Colon (tissue), 2 donors: Measurements from ENCODE around the gene H2BK1.

Source experiments
- FAIRE-seq: peaks from 2 replicates; lab custom pipeline; 2012; peaks lifted over from hg19 to GRCh38; lab: Jason Lieb, UNC
- donor health status: control.
- donor health status: control.

Gene H2BK1

GRCh38 chr7:151245360-151246101, 35.2 kb upstream of the H2BK1 start:
- no peak for FAIRE-seq

GRCh38 chr7:151244841-151245346, 34.6 kb upstream of the H2BK1 start:
- FAIRE-seq = no peak

GRCh38 chr7:151244196-151244840, 34.0 kb upstream of the H2BK1 start:
- no peak for FAIRE-seq

- FAIRE-seq = no peak
Observed at GRCh38 chr7:151243408-151244195, 33.3 kb upstream of the H2BK1 start.

GRCh38 chr7:151243045-151243349, 32.7 kb upstream of the H2BK1 start:
- FAIRE-seq = no peak

GRCh38 chr7:151242159-151243044, 32.1 kb upstream of the H2BK1 start:
- no peak for FAIRE-seq

GRCh38 chr7:151241755-151242096, 31.4 kb upstream of the H2BK1 start:
- FAIRE-seq = no peak

- FAIRE-seq = no peak
Observed at GRCh38 chr7:151240942-151241754, 30.9 kb upstream of the H2BK1 start.

- no peak for FAIRE-seq
Observed at GRCh38 chr7:151240536-151240935, 30.2 kb upstream of the H2BK1 start.

GRCh38 chr7:151239837-151240459, 29.7 kb upstream of the H2BK1 start:
- FAIRE-seq = no peak

- FAIRE-seq = no peak
Observed at GRCh38 chr7:151238924-151239836, 28.9 kb upstream of the H2BK1 start.

- FAIRE-seq = no peak
Observed at GRCh38 chr7:151238190-151238810, 28.0 kb upstream of the H2BK1 start.

- no peak for FAIRE-seq
Observed at GRCh38 chr7:151237244-151238189, 27.2 kb upstream of the H2BK1 start.

- FAIRE-seq = no peak
Observed at GRCh38 chr7:151236406-151236805, 26.1 kb upstream of the H2BK1 start.

- no peak for FAIRE-seq
Observed at GRCh38 chr7:151235091-151235787, 25.0 kb upstream of the H2BK1 start.

GRCh38 chr7:151233804-151234203, 23.5 kb upstream of the H2BK1 start:
- no peak for FAIRE-seq

GRCh38 chr7:151232917-151233701, 22.8 kb upstream of the H2BK1 start:
- no peak for FAIRE-seq
